HCT116 (cell line): ENCODE data around the gene DYNLT2. TPM values are rescaled to one million over a fixed set of nuclear protein-coding genes. Genes with fewer than 3 reads are reported as not detected.

Source experiments
- ATAC-seq: fragments of 200-7000 bp; cut with Tn5 transposase; 2 replicates; pipeline ENCODE4 v1.9.1; 2020; ENCODE audit warnings: mild to moderate bottlenecking, moderate library complexity
- BruUV-seq: library from RNA; stranded (reverse); fragments of 400-500 nt; replicated peaks from 2 replicates; lab custom pipeline; 2021; lab: Mats Ljungman, UMichigan
- CTCF ChIA-PET: fragments of 300-600 bp; sonication (Branson Sonifier 250); formaldehyde crosslinking; loops from one replicate; lab custom pipeline; 2021; ENCODE audit warnings: antibody characterized with exemption; lab: Charles Lee
- POLR2A ChIA-PET: fragments of 300-600, 350-600 bp; sonication (Branson Sonifier 250); formaldehyde crosslinking; loops from one replicate; lab custom pipeline; 2021; ENCODE audit warnings: antibody characterized with exemption; lab: Charles Lee
- RAD21 ChIA-PET, 2 experiments: fragments of 300-600 bp; sonication (Branson Sonifier 250); formaldehyde crosslinking; loops; one replicate each; lab custom pipeline; 2023; ENCODE audit warnings: low total read pairs in 2 of 2; ENCODE audit not compliant: uncharacterized antibody in 2 of 2, unreplicated experiment in 2 of 2, low non-redundant PET in 1 of 2; lab: Charles Lee
- DNase-seq: peaks from one replicate; pipeline ENCODE4 v3.0.0-alpha.2; 2010; ENCODE audit warnings: low read depth, low spot score
- H2AFZ ChIP-seq: fragments of 200-600 bp; shearing (Covaris generic), sonication (generic); 2 replicates; pipeline ENCODE4 v1.6.1; 2017; ENCODE audit warnings: low read depth, mixed run types, mixed read lengths, antibody characterized with exemption, low read length; ENCODE audit not compliant: poor library complexity, severe bottlenecking
- H3K27ac ChIP-seq: 2 replicates; pipeline ENCODE4 v1.5.1; 2012; ENCODE audit warnings: low read depth, low read length
- H3K27me3 ChIP-seq: fragments of 200-600 bp; sonication (generic); 2 replicates; pipeline ENCODE4 v1.6.1; 2016; ENCODE audit warnings: mixed run types, low read length, mixed read lengths; ENCODE audit not compliant: insufficient read depth
- H3K36me3 ChIP-seq, 2 experiments: fragments of 200-500 bp in 1 of 2; fragments of 200-600 bp in 1 of 2; sonication (Bioruptor generic) in 1 of 2; sonication (generic) in 1 of 2; 2 replicates each; pipeline versions ENCODE4 v1.5.1 to v1.6.1; 2014 to 2016; ENCODE audit warnings: low read length in 2 of 2, inconsistent platforms in 1 of 2, mixed read lengths in 1 of 2, mixed run types in 1 of 2; ENCODE audit not compliant: insufficient read depth in 2 of 2, control insufficient read depth in 1 of 2
- H3K4me1 ChIP-seq, 2 experiments: fragments of 200-600 bp in 1 of 2; sonication (generic) in 1 of 2; 2 replicates each; pipeline versions ENCODE4 v1.5.1 to v1.6.1; 2012 to 2017; ENCODE audit warnings: low read length in 2 of 2, inconsistent platforms in 1 of 2, mild to moderate bottlenecking in 1 of 2, mixed read lengths in 1 of 2, mixed run types in 1 of 2, moderate library complexity in 1 of 2; ENCODE audit not compliant: insufficient read depth in 2 of 2, control insufficient read depth in 1 of 2
- H3K4me2 ChIP-seq: fragments of 200-600 bp; sonication (generic); 2 replicates; pipeline ENCODE4 v1.6.1; 2017; ENCODE audit warnings: mixed run types, low read length, mixed read lengths
- H3K4me3 ChIP-seq, 2 experiments: fragments of 200-600 bp in 1 of 2; sonication (generic) in 1 of 2; replicated peaks in 1 of 2; 2 replicates each; pipeline ENCODE4 v1.5.1; 2011 to 2016; ENCODE audit warnings: low read length in 2 of 2, control low read depth in 1 of 2, low read depth in 1 of 2, mild to moderate bottlenecking in 1 of 2, mixed read lengths in 1 of 2, mixed run types in 1 of 2
- H3K79me2 ChIP-seq: fragments of 200-600 bp; sonication (generic); 2 replicates; pipeline ENCODE4 v1.6.1; 2017; ENCODE audit warnings: mild to moderate bottlenecking, mixed run types, low read length, moderate library complexity, mixed read lengths; ENCODE audit not compliant: insufficient read depth
- H3K9ac ChIP-seq: fragments of 200-600 bp; sonication (generic); 2 replicates; pipeline ENCODE4 v1.6.1; 2016; ENCODE audit warnings: low read length, mixed read lengths
- H3K9me2 ChIP-seq: fragments of 200-600 bp; sonication (generic), shearing (Covaris generic); 2 replicates; pipeline ENCODE4 v1.6.1; 2017; ENCODE audit warnings: mixed run types, mild to moderate bottlenecking, moderate library complexity; ENCODE audit not compliant: insufficient read depth
- H3K9me3 ChIP-seq, 2 experiments: fragments of 200-500 bp in 1 of 2; fragments of 200-600 bp in 1 of 2; sonication (Bioruptor generic) in 1 of 2; sonication (generic) in 1 of 2; 2 replicates each; pipeline ENCODE4 v1.6.1; 2014 to 2017; ENCODE audit warnings: low read length in 2 of 2, mixed read lengths in 2 of 2, inconsistent platforms in 1 of 2, low read depth in 1 of 2, mild to moderate bottlenecking in 1 of 2, mixed run types in 1 of 2, moderate library complexity in 1 of 2; ENCODE audit not compliant: control insufficient read depth in 1 of 2, insufficient read depth in 1 of 2
- H4K20me1 ChIP-seq: fragments of 200-600 bp; sonication (generic), shearing (Covaris generic); 2 replicates; pipeline ENCODE4 v1.6.1; 2017; ENCODE audit warnings: mixed run types, mild to moderate bottlenecking, moderate library complexity; ENCODE audit not compliant: insufficient read depth
- CBX3 ChIP-seq: IDR thresholded peaks from 2 replicates; pipeline ENCODE4 v1.6.1; 2012; ENCODE audit warnings: low read depth
- EZH2 ChIP-seq: fragments of 200-600 bp; sonication (generic); IDR thresholded peaks from 2 replicates; pipeline ENCODE4 v1.6.1; 2017; ENCODE audit warnings: antibody characterized with exemption, mixed run types
- EZH2phosphoT487 ChIP-seq: fragments of 200-600 bp; IDR thresholded peaks from 2 replicates; pipeline ENCODE4 v1.6.1; 2018; ENCODE audit warnings: antibody characterized with exemption, borderline replicate concordance
- FOSL1 ChIP-seq: IDR thresholded peaks from 2 replicates; pipeline ENCODE4 v1.6.1; 2012; ENCODE audit warnings: low read depth
- SIN3A ChIP-seq: IDR thresholded peaks from 2 replicates; pipeline ENCODE4 v1.6.1; 2012; ENCODE audit warnings: low read depth
- SRF ChIP-seq: IDR thresholded peaks from 2 replicates; pipeline ENCODE4 v1.6.1; 2012; ENCODE audit warnings: low read depth
- TCF7L2 ChIP-seq: IDR thresholded peaks from 2 replicates; pipeline ENCODE4 v1.7.0; 2011; ENCODE audit warnings: borderline replicate concordance, inconsistent platforms; ENCODE audit not compliant: insufficient read depth, insufficient read length; ENCODE audit errors: extremely low read depth
- ZFX ChIP-seq: fragments of 450-650 bp; IDR thresholded peaks from 2 replicates; pipeline ENCODE4 v1.6.1; 2017
- ZNF274 ChIP-seq: fragments of 200-500 bp; sonication (Bioruptor generic); IDR thresholded peaks from 2 replicates; pipeline ENCODE4 v1.6.1; 2014; ENCODE audit warnings: mild to moderate bottlenecking, low read depth, low read length, inconsistent platforms
- intact Hi-C: fragments of 100-400 bp; cut with micrococcal nuclease; formaldehyde crosslinking; loops from 2 replicates; pipeline ENCODE4 v1.10.0; 2022
- total RNA-seq: library from RNA; stranded (reverse); gene quantifications from one replicate; pipeline ENCODE4 v1.2.1, GENCODE V29; 2021; ENCODE audit not compliant: unreplicated experiment
- TF ChIP-seq, protein P1 (sequence below): IDR thresholded peaks from 2 replicates; pipeline ENCODE4 v1.6.1; 2012
- TF ChIP-seq, protein P2 (sequence below), 3 experiments: fragments of 200-600 bp in 1 of 3; sonication (generic) in 1 of 3; IDR thresholded peaks in 2 of 3; conservative IDR thresholded peaks in 1 of 3; 2 replicates each; pipeline ENCODE4 v1.5.1; 2012 to 2017; ENCODE audit warnings: low read depth in 2 of 3, low read length in 2 of 3, antibody characterized with exemption in 1 of 3, borderline replicate concordance in 1 of 3, control low read depth in 1 of 3, mild to moderate bottlenecking in 1 of 3, mixed read lengths in 1 of 3, mixed run types in 1 of 3, moderate library complexity in 1 of 3; ENCODE audit not compliant: insufficient read depth in 1 of 3
- TF ChIP-seq, protein P3 (sequence below): IDR thresholded peaks from 2 replicates; pipeline ENCODE4 v1.6.1; 2011; ENCODE audit warnings: mild to moderate bottlenecking, low read length, moderate library complexity; ENCODE audit not compliant: insufficient replicate concordance; ENCODE audit errors: extremely low read depth

The DYNLT2 gene
- total RNA-seq, 1 experiment from 2014 or later, result 1.5 TPM

DNA sequence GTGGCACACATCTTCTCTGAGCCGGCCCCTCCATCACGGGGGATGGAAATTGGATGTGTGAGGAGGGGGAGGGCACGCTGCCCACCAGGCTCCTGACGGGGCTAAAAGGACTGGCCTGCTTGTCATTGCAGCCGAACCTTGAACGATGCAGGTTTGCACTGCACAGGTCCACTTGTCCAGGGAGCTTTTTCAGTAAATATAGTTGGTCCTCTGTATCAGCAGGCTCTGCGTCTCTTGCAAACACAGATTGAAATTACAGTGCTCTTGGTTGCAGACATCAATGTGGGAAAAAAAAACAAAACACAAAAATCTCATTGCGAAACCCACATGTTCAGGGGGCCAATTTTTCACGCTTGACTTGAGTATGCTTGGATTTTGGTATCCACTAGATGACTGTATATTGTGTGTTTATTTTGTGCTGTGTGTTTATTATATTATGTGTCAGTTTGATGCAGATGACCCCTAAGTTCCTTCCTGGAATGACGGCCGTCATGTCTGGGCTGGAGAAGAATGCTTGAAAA is 29.3 kb upstream of the DYNLT2 start:
- no TSS peak for BruUV-seq
- Histone ChIP-seq H3K9me2 (no peaks in the 10 kb centered on the region), H3K4me3 (no peak overlapping the region), H3K36me3 (no peaks in the 10 kb centered on the region; a peak in 1 of 4 replicates), H3K9me3 (no peaks in the 10 kb centered on the region), H3K9ac (no peak overlapping the region), H3K4me2 (no peak overlapping the region), H3K27me3 (no peaks in the 10 kb centered on the region), H3K27ac (no peak overlapping the region), H4K20me1 (no peaks in the 10 kb centered on the region), H2AFZ (no peak overlapping the region), H3K79me2 (no peaks in the 10 kb centered on the region), H3K4me1 (no peaks in the 10 kb centered on the region)
- no peak for DNase-seq
- intact Hi-C loops, result no loop called here
- ChIA-PET RAD21 (no interaction called here), POLR2A (no interaction called here), CTCF (no interaction called here)
- no peak for ATAC-seq
- TF ChIP-seq TCF7L2, result no peak
- no peak for TF ChIP-seq ZFX
- no peak for TF ChIP-seq FOSL1
- no peak for TF ChIP-seq CBX3
- TF ChIP-seq, all 23 proteins: peak for 0

DNA sequence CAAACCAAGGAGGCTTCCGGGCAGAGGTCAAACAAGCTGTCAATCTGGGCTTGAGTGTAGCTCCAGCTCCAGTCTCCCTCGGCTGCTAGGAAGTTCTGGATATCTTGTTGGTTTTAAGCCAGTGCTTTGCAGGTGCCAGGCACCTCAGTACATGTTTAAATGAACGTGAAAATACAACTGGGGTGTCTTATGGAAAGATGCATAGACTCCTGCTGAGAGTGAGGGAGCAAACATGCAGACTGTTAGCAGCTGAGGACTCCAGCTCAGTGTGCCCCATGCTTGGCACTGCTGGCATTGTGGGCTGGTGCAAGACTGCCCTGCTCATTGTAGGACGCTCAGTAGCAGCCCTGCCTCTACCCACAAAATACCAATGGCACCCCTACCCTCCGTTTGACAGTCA is 28.5 kb upstream of the DYNLT2 start:
- Histone ChIP-seq H3K9me2 (no peaks in the 10 kb centered on the region), H3K36me3 (no peaks in the 10 kb centered on the region; a peak in 1 of 4 replicates), H3K4me2 (no peak overlapping the region), H3K4me1 (no peaks in the 10 kb centered on the region), H4K20me1 (no peaks in the 10 kb centered on the region), H3K9ac (no peak overlapping the region), H3K27me3 (no peaks in the 10 kb centered on the region), H3K79me2 (no peaks in the 10 kb centered on the region), H3K9me3 (no peaks in the 10 kb centered on the region), H3K27ac (no peak overlapping the region), H3K4me3 (no peak overlapping the region), H2AFZ (no peak overlapping the region)
- ChIA-PET RAD21 (no interaction called here), CTCF (no interaction called here), POLR2A (no interaction called here)
- BruUV-seq, result no TSS peak
- DNase-seq, result no peak
- no peak for ATAC-seq
- intact Hi-C loops, result no loop called here
- TF ChIP-seq EZH2 (no peak), ZNF274 (no peak), EZH2phosphoT487 (no peak), CBX3 (no peak), SIN3A (no peak), SRF (no peak), FOSL1 (no peak)
- TF ChIP-seq, protein P1, sequence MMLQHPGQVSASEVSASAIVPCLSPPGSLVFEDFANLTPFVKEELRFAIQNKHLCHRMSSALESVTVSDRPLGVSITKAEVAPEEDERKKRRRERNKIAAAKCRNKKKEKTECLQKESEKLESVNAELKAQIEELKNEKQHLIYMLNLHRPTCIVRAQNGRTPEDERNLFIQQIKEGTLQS, result no peak
- TF ChIP-seq, protein P2, sequence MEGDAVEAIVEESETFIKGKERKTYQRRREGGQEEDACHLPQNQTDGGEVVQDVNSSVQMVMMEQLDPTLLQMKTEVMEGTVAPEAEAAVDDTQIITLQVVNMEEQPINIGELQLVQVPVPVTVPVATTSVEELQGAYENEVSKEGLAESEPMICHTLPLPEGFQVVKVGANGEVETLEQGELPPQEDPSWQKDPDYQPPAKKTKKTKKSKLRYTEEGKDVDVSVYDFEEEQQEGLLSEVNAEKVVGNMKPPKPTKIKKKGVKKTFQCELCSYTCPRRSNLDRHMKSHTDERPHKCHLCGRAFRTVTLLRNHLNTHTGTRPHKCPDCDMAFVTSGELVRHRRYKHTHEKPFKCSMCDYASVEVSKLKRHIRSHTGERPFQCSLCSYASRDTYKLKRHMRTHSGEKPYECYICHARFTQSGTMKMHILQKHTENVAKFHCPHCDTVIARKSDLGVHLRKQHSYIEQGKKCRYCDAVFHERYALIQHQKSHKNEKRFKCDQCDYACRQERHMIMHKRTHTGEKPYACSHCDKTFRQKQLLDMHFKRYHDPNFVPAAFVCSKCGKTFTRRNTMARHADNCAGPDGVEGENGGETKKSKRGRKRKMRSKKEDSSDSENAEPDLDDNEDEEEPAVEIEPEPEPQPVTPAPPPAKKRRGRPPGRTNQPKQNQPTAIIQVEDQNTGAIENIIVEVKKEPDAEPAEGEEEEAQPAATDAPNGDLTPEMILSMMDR (IDR thresholded peaks at IDR 0.05 in 2 of 3, conservative IDR thresholded peaks at IDR 0.05 in 1 of 3; ENCODE audit: borderline replicate concordance in 1 of 3, insufficient read depth in 1 of 3, low read depth in 2 of 3, low read length in 2 of 3), result no peak
- TF ChIP-seq, protein P3, sequence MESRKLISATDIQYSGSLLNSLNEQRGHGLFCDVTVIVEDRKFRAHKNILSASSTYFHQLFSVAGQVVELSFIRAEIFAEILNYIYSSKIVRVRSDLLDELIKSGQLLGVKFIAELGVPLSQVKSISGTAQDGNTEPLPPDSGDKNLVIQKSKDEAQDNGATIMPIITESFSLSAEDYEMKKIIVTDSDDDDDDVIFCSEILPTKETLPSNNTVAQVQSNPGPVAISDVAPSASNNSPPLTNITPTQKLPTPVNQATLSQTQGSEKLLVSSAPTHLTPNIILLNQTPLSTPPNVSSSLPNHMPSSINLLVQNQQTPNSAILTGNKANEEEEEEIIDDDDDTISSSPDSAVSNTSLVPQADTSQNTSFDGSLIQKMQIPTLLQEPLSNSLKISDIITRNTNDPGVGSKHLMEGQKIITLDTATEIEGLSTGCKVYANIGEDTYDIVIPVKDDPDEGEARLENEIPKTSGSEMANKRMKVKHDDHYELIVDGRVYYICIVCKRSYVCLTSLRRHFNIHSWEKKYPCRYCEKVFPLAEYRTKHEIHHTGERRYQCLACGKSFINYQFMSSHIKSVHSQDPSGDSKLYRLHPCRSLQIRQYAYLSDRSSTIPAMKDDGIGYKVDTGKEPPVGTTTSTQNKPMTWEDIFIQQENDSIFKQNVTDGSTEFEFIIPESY, result no peak
